ENCODE measurements around the gene SHD.

DNA sequence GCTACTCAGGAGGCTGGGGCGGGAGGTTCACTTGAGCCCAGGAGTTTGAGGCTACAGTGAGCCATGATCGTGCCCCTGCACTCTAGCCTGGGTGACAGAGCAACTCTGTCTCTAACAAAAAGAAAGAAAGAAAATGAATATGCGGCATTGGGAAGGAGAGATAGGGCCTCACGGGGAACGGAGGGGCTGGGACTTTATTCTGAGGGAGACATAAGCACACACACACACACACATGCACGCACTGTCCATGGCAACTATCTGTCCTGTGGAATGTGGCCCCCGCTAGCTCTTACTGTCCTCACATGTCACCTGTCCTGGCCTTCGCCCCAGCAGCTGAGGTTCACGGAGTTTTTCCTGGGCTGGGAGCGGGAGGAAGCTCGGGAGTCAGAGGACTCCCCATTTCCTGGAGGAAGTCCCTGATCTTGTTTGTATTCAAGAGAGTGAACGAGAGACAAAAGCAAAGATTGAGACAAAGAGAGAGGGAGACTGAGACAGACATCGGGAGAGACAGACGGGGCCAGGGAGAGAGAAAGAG lies 58.9 kb downstream of the SHD start:
- TF ChIP-seq, protein P1, sequence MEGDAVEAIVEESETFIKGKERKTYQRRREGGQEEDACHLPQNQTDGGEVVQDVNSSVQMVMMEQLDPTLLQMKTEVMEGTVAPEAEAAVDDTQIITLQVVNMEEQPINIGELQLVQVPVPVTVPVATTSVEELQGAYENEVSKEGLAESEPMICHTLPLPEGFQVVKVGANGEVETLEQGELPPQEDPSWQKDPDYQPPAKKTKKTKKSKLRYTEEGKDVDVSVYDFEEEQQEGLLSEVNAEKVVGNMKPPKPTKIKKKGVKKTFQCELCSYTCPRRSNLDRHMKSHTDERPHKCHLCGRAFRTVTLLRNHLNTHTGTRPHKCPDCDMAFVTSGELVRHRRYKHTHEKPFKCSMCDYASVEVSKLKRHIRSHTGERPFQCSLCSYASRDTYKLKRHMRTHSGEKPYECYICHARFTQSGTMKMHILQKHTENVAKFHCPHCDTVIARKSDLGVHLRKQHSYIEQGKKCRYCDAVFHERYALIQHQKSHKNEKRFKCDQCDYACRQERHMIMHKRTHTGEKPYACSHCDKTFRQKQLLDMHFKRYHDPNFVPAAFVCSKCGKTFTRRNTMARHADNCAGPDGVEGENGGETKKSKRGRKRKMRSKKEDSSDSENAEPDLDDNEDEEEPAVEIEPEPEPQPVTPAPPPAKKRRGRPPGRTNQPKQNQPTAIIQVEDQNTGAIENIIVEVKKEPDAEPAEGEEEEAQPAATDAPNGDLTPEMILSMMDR (conservative IDR thresholded peaks at IDR 0.05; ENCODE audit: low read depth, low read length) = no peak
- TF ChIP-seq EZH2 (IDR thresholded peaks at IDR 0.05; ENCODE audit: borderline replicate concordance, low read depth, low read length, poor library complexity, severe bottlenecking) = no peak
